Measurements from ENCODE around the gene UBA3.

Gene UBA3

DNA sequence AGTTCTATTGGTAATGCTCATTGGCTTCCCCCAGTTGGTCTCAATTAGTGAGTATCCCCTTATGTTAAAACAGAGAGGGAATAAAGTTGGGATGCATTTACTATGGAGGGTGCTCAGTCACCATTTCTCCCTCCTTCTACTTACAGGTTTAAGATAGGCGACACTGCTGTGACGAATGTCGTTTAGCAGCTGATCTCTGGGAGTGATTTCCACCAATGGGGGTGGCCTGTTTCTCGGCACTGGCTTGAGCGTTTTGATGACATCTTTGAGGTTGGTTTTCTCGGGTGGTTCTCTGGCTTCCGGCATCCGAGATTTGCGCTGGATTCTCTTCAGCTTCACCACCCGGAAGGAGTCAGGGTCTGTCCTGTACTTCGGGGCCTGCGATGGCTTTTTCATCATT is 38.4 kb upstream of the UBA3 start:
- TF ChIP-seq, protein P1, sequence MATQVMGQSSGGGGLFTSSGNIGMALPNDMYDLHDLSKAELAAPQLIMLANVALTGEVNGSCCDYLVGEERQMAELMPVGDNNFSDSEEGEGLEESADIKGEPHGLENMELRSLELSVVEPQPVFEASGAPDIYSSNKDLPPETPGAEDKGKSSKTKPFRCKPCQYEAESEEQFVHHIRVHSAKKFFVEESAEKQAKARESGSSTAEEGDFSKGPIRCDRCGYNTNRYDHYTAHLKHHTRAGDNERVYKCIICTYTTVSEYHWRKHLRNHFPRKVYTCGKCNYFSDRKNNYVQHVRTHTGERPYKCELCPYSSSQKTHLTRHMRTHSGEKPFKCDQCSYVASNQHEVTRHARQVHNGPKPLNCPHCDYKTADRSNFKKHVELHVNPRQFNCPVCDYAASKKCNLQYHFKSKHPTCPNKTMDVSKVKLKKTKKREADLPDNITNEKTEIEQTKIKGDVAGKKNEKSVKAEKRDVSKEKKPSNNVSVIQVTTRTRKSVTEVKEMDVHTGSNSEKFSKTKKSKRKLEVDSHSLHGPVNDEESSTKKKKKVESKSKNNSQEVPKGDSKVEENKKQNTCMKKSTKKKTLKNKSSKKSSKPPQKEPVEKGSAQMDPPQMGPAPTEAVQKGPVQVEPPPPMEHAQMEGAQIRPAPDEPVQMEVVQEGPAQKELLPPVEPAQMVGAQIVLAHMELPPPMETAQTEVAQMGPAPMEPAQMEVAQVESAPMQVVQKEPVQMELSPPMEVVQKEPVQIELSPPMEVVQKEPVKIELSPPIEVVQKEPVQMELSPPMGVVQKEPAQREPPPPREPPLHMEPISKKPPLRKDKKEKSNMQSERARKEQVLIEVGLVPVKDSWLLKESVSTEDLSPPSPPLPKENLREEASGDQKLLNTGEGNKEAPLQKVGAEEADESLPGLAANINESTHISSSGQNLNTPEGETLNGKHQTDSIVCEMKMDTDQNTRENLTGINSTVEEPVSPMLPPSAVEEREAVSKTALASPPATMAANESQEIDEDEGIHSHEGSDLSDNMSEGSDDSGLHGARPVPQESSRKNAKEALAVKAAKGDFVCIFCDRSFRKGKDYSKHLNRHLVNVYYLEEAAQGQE (IDR thresholded peaks at IDR 0.05; ENCODE audit: insufficient replicate concordance, low read depth): no peak
- TF ChIP-seq POLR2AphosphoS5 (IDR thresholded peaks at IDR 0.05; ENCODE audit: low read depth) (no peak), GABPA (IDR thresholded peaks at IDR 0.05; ENCODE audit: low read depth) (no peak), SPI1 (IDR thresholded peaks at IDR 0.05; ENCODE audit: borderline replicate concordance, low read depth) (no peak)
- TF ChIP-seq, protein P2, sequence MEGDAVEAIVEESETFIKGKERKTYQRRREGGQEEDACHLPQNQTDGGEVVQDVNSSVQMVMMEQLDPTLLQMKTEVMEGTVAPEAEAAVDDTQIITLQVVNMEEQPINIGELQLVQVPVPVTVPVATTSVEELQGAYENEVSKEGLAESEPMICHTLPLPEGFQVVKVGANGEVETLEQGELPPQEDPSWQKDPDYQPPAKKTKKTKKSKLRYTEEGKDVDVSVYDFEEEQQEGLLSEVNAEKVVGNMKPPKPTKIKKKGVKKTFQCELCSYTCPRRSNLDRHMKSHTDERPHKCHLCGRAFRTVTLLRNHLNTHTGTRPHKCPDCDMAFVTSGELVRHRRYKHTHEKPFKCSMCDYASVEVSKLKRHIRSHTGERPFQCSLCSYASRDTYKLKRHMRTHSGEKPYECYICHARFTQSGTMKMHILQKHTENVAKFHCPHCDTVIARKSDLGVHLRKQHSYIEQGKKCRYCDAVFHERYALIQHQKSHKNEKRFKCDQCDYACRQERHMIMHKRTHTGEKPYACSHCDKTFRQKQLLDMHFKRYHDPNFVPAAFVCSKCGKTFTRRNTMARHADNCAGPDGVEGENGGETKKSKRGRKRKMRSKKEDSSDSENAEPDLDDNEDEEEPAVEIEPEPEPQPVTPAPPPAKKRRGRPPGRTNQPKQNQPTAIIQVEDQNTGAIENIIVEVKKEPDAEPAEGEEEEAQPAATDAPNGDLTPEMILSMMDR (IDR thresholded peaks at IDR 0.05; ENCODE audit: insufficient read depth, low read length): no peak
- H3K4me3 ChIP-seq (replicated peaks; ENCODE audit: insufficient read depth, low read length): no peak overlapping the region
- no peak for DNase-seq (ENCODE audit: low read depth in 1 of 2, low spot score in 1 of 2)
- H3K27me3 ChIP-seq (ENCODE audit: insufficient read depth, poor library complexity, severe bottlenecking): no peaks in the 10 kb centered on the region
- no peak overlapping the region for H3K27ac ChIP-seq (replicated peaks)

DNA sequence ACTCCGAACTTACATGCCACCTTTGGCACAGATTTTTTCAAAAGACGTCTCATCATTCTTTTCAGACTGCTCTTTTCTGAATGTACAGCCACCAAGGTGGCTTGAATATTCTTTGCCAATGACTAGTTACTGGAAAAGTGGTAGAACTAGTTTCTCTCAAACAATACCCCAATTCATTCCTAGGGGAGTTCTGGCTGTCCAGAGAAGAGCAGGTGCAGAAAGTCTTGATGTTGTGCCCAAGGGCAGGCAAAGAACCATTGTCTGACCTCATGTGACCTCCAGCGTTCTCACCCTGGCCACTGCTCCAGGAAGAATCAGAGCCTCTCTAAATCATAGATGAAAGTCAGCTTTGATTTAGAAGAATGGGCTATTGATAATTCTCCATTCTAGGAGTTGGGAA is 36.7 kb upstream of the UBA3 start:
- TF ChIP-seq, protein P2 (IDR thresholded peaks at IDR 0.05; ENCODE audit: insufficient read depth, low read length): no peak
- no peak for TF ChIP-seq GABPA (IDR thresholded peaks at IDR 0.05; ENCODE audit: low read depth)
- TF ChIP-seq SPI1 (IDR thresholded peaks at IDR 0.05; ENCODE audit: borderline replicate concordance, low read depth): no peak
- TF ChIP-seq, protein P1 (IDR thresholded peaks at IDR 0.05; ENCODE audit: insufficient replicate concordance, low read depth): no peak
- TF ChIP-seq POLR2AphosphoS5 (IDR thresholded peaks at IDR 0.05; ENCODE audit: low read depth): no peak
- DNase-seq (ENCODE audit: low read depth in 1 of 2, low spot score in 1 of 2): no peak
- Histone ChIP-seq H3K27me3 (ENCODE audit: insufficient read depth, poor library complexity, severe bottlenecking) (no peaks in the 10 kb centered on the region), H3K27ac (replicated peaks) (no peak overlapping the region), H3K4me3 (replicated peaks; ENCODE audit: insufficient read depth, low read length) (no peak overlapping the region)

DNA sequence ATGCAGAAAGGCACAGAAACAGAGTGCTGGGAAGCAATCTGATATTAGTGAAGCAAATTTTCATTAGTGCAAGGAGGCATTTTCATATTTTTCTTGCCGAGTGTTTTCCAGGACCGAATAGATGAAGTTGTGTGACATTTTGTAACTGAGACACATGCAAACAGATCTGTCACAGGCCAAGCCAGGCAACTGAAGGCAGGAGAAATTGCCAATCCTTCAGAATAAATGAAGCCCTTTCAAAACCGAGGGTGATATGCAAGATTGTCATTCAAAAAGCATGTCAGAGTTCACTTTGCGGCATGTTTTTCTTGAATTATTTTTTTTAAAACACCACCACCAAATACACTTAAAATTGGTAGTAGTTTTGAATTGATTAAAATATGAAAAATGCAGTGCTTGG is 36.0 kb upstream of the UBA3 start:
- DNase-seq (ENCODE audit: low read depth in 1 of 2, low spot score in 1 of 2): no peak
- Histone ChIP-seq H3K4me3 (replicated peaks; ENCODE audit: insufficient read depth, low read length) (no peak overlapping the region), H3K27me3 (ENCODE audit: insufficient read depth, poor library complexity, severe bottlenecking) (no peaks in the 10 kb centered on the region), H3K27ac (replicated peaks) (no peak overlapping the region)
- TF ChIP-seq POLR2AphosphoS5 (IDR thresholded peaks at IDR 0.05; ENCODE audit: low read depth) (no peak), SPI1 (IDR thresholded peaks at IDR 0.05; ENCODE audit: borderline replicate concordance, low read depth) (no peak), GABPA (IDR thresholded peaks at IDR 0.05; ENCODE audit: low read depth) (no peak)
- TF ChIP-seq, protein P2 (IDR thresholded peaks at IDR 0.05; ENCODE audit: insufficient read depth, low read length): no peak
- TF ChIP-seq, protein P1 (IDR thresholded peaks at IDR 0.05; ENCODE audit: insufficient replicate concordance, low read depth): no peak
